ENCODE results near the gene TMEM30A. TPM values are rescaled to one million over a fixed set of nuclear protein-coding genes. Genes with fewer than 3 reads are reported as not detected.
A peak's percentile ranks its signal among the peaks of the same experiment; 100 is the strongest.

TMEM30A gene
- total and polyA plus RNA-seq, 12 donors = 28.7 to 68.0 (median 51.0) TPM

GRCh38 chr6:75291744-75292143 is 7.2 kb upstream of the TMEM30A start:
- WGBS, 2 donors = 83 to 91% methylated on average over 1 of the region's 1 CpG
- no peak for TF ChIP-seq CTCF (IDR thresholded peaks at IDR 0.05)
- Histone ChIP-seq H3K36me3 (peaks cover 0 to 51% (median 0%) of the 10 kb centered on the region in 9 donors), H3K27ac (peak overlapping the region in 1 of 10 donors; percentile 5), H3K4me3 (no peak overlapping the region), H3K9me3 (no peaks in the 10 kb centered on the region), H3K27me3 (no peaks in the 10 kb centered on the region), H3K4me1 (peaks cover 0 to 30% (median 15%) of the 10 kb centered on the region in 9 donors)
- DNase-seq = no peak
- ATAC-seq = no peak
- intact Hi-C loops (cut with DNase I) = no loop called here

GRCh38 chr6:75291331-75291730 is 6.7 kb upstream of the TMEM30A start:
- H3K27ac ChIP-seq = peak overlapping the region in 2 of 10 donors; percentile 26 to 42
- no peaks in the 10 kb centered on the region for H3K27me3 ChIP-seq
- no peak for TF ChIP-seq CTCF (IDR thresholded peaks at IDR 0.05)
- peaks cover 0 to 51% (median 0%) of the 10 kb centered on the region in 9 donors for H3K36me3 ChIP-seq
- peaks cover 0 to 30% (median 17%) of the 10 kb centered on the region in 9 donors for H3K4me1 ChIP-seq
- DNase-seq (no peak), ATAC-seq (peak in 2 of 8 donors; percentile 44 to 61)
- H3K9me3 ChIP-seq = no peaks in the 10 kb centered on the region
- WGBS, 2 donors = 67 to 81% methylated on average over 2 of the region's 2 CpGs
- intact Hi-C loops (cut with DNase I) = no loop called here
- H3K4me3 ChIP-seq = no peak overlapping the region

- Histone ChIP-seq H3K27me3 (no peaks in the 10 kb centered on the region), H3K9me3 (no peaks in the 10 kb centered on the region), H3K4me1 (peaks cover 0 to 39% (median 24%) of the 10 kb centered on the region in 9 donors), H3K36me3 (peaks cover 0 to 44% (median 0%) of the 10 kb centered on the region in 9 donors), H3K27ac (peak overlapping the region in 4 of 10 donors; percentile 10 to 42 (median 28)), H3K4me3 (no peak overlapping the region)
- no peak for ATAC-seq
- intact Hi-C loops (cut with DNase I) = no loop called here
- no peak for TF ChIP-seq CTCF (IDR thresholded peaks at IDR 0.05)
- no peak for DNase-seq
- WGBS, 2 donors = 66 to 75% methylated on average over 7 of the region's 7 CpGs
These were observed 5.7 kb upstream of the TMEM30A start for GRCh38 chr6:75290136-75290945.

- 95 to 100% methylated on average over 1 of the region's 1 CpG for WGBS, 2 donors
- Histone ChIP-seq H3K27me3 (no peaks in the 10 kb centered on the region), H3K27ac (no peak overlapping the region), H3K36me3 (peaks cover 0 to 28% (median 0%) of the 10 kb centered on the region in 9 donors), H3K9me3 (no peaks in the 10 kb centered on the region), H3K4me1 (peaks cover 0 to 46% (median 31%) of the 10 kb centered on the region in 9 donors), H3K4me3 (no peak overlapping the region)
- no peak for TF ChIP-seq CTCF (IDR thresholded peaks at IDR 0.05)
- ATAC-seq = no peak
- intact Hi-C loops (cut with DNase I) = loop anchor here in 2 of 10 donors (5.0 to 10.0 kb wide), 2 partner anchors 239 to 317 kb away; partner anchors contain the start of gene SENP6 (in 1 of the 2)
- DNase-seq = no peak
These were observed 3.4 kb upstream of the TMEM30A start for GRCh38 chr6:75288023-75288422.

Data from heart right ventricle (tissue), 16 donors.